ENCODE measurements around the gene BHLHE23.
"Not testable (repeated sequence)": the region's sequence is repeated elsewhere in the genome, so short reads cannot be mapped to it uniquely, and the experiment has no call there.

Gene BHLHE23

DNA sequence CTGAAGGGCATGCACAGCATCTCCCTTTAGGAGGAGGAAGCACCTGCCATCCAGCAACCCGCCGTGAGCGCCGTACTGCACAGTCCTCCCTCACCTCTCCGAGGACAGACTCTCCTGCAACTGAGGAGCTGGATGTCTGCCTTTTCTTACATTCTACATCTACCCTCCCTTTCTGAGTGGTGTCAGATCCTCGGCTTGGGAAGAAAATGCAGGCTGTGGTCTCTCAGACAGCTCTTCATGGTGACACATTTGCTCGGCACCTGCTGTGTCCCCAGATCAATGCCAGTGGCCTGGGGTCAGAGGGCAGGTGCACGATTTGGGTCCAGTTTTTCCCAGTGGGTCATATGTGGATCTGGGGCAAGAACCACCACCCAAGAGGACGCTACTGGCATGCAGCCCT lies 40.1 kb upstream of the BHLHE23 start:
- no peak overlapping the region for H3K27ac Mint-ChIP-seq
- no peak overlapping the region for H3K4me3 Mint-ChIP-seq
- DNase-seq (ENCODE audit: low spot score in 2 of 2) (no peak), ATAC-seq (no peak)
- H3K4me1 Mint-ChIP-seq: no peaks in the 10 kb centered on the region
- H3K9me3 Mint-ChIP-seq: no peaks in the 10 kb centered on the region
- peaks cover 6% of the 10 kb centered on the region for H3K36me3 Mint-ChIP-seq

DNA sequence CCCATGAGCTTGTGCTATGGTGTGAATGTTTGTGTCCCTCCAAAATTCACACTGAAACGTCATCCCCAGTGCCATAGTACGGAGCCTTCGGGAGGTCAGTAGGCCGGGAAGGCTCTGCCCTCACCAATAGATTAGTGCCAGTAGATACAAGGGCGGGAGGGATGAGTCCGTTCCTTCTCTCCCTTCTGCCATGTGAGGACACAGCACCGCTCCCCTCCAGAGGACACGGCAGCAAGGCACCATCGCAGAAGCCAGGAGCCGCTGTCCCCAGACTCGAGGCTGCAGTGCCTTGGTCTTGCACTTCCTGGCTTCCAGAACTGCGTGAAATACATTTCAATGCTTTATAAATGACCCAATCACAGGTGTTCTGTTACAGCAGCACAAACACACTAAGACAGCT lies 39.2 kb upstream of the BHLHE23 start:
- ATAC-seq (no peak), DNase-seq (ENCODE audit: low spot score in 2 of 2) (no peak)
- no peak overlapping the region for H3K27ac Mint-ChIP-seq
- no peaks in the 10 kb centered on the region for H3K4me1 Mint-ChIP-seq
- H3K36me3 Mint-ChIP-seq: peaks cover 6% of the 10 kb centered on the region
- H3K9me3 Mint-ChIP-seq: no peaks in the 10 kb centered on the region
- H3K4me3 Mint-ChIP-seq: no peak overlapping the region

DNA sequence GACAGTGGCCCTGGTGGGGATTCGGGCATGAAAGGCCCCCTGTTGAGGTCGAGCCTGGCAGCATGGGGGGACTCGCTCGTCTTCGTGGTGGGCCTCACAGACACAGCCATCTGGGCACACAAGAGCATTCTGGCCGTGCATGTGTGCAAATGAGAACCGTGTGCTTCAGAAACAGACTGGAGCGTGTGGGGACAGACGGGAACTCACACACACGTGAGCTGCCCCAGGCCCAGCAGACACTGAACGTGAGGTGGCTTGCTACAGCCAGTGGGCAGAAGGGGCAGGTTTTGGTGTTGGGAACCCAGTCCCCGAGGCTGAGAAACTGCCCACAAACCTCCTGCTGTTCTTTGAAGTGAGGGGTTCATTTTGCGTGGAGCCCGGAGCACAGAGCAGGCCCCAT lies 38.6 kb upstream of the BHLHE23 start:
- H3K9me3 Mint-ChIP-seq: no peaks in the 10 kb centered on the region
- no peak overlapping the region for H3K27ac Mint-ChIP-seq
- DNase-seq (ENCODE audit: low spot score in 2 of 2) (no peak), ATAC-seq (no peak)
- peaks cover 6% of the 10 kb centered on the region for H3K36me3 Mint-ChIP-seq
- no peaks in the 10 kb centered on the region for H3K4me1 Mint-ChIP-seq
- no peak overlapping the region for H3K4me3 Mint-ChIP-seq

DNA sequence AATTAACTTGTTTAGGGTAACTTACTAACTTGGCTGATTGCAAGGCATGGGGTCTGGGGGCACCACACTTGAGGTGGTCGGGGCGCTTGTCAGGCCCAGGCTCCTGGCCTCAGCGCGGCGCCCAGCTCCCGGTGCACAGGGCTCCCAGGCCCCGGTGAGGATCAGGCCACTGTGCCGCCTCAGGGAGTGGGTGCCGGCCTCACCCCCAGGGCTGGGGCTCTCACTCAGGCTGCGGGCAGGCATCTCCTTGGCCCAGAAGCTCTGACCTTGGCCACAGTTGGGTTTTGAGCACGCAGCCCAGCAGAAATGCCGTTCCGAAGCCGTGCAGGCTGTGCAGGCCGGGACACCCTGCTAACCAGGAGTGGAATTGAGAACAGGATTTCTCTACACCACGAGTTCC lies 37.8 kb upstream of the BHLHE23 start:
- H3K4me3 Mint-ChIP-seq: no peak overlapping the region
- peaks cover 6% of the 10 kb centered on the region for H3K36me3 Mint-ChIP-seq
- ATAC-seq (no peak), DNase-seq (ENCODE audit: low spot score in 2 of 2) (no peak)
- no peak overlapping the region for H3K27ac Mint-ChIP-seq
- H3K4me1 Mint-ChIP-seq: no peaks in the 10 kb centered on the region
- H3K9me3 Mint-ChIP-seq: no peaks in the 10 kb centered on the region

DNA sequence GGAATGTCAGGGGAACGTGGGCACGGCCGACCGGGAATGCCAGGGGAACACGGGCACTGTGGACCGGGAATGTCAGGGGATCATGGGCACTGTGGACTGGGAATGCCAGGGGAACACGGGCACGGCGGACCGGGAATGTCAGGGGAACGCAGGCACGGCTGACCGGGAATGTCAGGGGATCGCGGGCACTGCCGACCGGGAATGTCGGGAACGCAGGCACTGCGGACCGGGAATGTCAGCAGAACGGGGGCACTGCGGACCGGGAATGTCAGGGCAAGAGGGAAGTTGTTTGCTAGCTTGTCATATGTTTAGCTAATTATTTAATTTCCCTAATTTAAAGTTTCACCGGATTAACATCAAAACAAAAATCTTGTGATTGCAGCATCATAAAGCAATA lies 37.4 kb upstream of the BHLHE23 start:
- H3K27ac Mint-ChIP-seq: no peak overlapping the region
- DNase-seq (ENCODE audit: low spot score in 2 of 2) (no peak), ATAC-seq (no peak)
- H3K4me3 Mint-ChIP-seq: no peak overlapping the region
- H3K4me1 Mint-ChIP-seq: no peaks in the 10 kb centered on the region
- peaks cover 3% of the 10 kb centered on the region for H3K36me3 Mint-ChIP-seq
- no peaks in the 10 kb centered on the region for H3K9me3 Mint-ChIP-seq

DNA sequence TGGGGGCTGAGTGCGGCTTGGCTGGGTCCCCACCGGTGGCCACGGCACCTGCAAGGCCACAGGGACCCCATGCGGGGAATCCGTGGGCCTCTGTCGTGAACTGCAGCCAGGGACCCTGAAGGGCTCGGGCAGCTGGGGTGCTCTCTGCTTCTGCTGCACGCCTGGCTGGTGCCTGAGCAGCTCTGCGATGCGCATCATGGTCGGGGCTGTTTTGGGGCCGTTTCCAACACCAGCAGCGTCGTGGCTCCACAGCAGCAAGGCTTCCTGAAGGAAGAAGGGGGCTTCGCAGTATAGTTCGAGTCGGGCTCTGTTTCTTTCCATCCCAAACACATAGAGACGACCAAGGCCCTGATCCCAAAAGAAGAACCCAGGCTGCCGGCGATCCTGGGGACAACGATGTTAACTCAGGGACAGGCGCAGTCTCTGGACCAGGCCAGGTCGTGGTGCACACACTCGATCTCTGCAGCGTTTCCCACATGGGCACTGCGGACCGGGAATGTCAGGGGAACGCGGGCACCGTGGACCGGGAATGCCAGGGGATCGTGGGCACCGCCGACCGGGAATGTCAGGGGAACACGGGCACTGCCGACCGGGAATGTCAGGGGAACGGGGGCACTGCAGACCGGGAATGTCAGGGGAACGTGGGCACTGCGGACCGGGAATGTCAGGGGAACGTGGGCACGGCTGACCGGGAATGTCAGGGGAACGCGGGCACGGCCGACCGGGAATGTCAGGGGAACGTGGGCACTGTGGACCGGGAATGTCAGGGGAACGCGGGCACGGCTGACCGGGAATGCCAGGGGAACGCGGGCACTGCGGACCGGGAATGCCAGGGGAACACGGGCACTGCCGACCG lies 36.8 kb upstream of the BHLHE23 start:
- DNase-seq (ENCODE audit: low spot score in 2 of 2): no peak
- no peak for ATAC-seq
- Mint-ChIP-seq H3K9me3 (no peaks in the 10 kb centered on the region), H3K4me3 (no peak overlapping the region), H3K36me3 (no peaks in the 10 kb centered on the region), H3K4me1 (no peaks in the 10 kb centered on the region), H3K27ac (no peak overlapping the region)

DNA sequence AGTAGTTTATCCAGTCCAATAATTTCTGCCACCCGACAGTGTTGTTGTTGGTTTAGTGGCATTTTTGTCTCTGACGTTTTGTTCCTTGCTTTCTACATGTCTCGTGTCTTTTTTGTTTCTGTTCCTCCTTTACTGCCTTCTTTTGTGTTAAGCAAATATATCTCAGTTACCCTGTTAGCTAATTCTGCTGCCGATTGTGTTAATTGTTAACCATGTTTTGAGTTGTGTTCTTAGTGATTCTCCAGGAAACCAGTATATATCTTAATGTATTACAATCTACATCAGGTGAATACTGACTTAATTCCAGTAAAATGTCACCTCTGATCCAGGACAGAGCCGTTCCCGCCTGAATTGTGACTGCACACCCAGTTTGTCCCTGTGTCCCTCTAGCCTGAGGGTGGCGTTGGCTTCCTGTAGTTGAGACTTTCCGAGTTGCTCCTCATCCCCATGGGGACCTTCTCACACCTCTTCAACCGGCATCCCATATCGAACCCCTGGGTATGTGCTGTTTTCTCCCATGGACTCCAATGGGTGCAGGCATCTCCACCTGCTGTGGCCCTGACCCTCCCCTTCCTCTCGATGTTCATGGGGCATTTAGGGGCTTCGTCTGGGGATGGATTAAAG lies 35.8 kb upstream of the BHLHE23 start:
- H3K4me3 Mint-ChIP-seq: no peak overlapping the region
- H3K4me1 Mint-ChIP-seq: no peaks in the 10 kb centered on the region
- DNase-seq (ENCODE audit: low spot score in 2 of 2) (no peak), ATAC-seq (no peak)
- no peaks in the 10 kb centered on the region for H3K36me3 Mint-ChIP-seq
- no peaks in the 10 kb centered on the region for H3K9me3 Mint-ChIP-seq
- no peak overlapping the region for H3K27ac Mint-ChIP-seq

DNA sequence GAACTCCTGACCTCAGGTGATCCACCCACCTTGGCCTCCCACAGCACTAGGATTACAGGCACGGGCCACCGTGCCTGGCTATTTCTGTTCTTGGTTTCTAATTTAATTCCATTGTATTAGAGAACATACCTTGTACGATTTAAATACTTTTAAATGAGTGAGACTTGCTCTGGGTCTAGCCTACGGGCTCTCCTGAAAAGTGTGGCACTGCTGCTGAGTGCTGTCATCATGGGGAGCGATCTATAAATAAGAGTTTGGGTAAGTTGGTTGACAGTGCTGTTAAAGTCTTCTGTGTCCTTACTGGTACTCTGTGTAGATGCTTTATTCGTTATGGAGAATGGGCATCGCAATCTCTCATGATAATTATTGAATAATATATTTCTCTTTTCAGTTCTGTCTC lies 35.0 kb upstream of the BHLHE23 start:
- Mint-ChIP-seq H3K9me3 (no peaks in the 10 kb centered on the region), H3K36me3 (no peaks in the 10 kb centered on the region), H3K4me1 (no peaks in the 10 kb centered on the region), H3K4me3 (no peak overlapping the region), H3K27ac (no peak overlapping the region)
- no peak for ATAC-seq
- no peak for DNase-seq (ENCODE audit: low spot score in 2 of 2)

DNA sequence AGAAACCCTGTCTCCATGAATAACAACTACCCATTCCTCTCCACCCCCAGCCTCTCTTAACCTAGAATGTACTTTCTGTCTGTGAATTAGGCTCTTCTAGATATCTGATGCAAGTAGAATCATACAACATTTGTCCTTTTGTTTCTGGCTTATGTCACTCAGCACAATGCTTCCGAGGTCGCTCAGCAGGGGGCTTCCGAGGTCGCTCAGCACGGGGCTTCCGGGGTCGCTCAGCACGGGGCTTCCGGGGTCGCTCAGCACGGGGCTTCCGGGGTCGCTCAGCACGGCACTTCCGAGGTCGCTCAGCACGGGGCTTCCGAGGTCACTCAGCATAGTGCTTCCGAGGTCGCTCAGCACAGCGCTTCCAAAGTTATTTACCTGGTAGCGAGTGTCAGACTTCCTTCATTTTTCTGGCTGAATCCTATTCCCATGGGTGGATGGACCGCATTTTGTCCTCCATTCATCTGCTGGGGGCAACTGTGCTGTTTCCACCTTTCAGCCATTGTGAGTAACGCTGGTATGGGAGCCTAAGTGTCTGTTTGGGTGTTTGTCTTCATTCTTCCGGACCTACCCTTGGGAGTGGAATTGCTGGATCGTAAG lies 31.0 kb upstream of the BHLHE23 start:
- Mint-ChIP-seq H3K4me1 (peaks cover 6% of the 10 kb centered on the region), H3K36me3 (no peaks in the 10 kb centered on the region), H3K4me3 (no peak overlapping the region), H3K9me3 (no peaks in the 10 kb centered on the region), H3K27ac (no peak overlapping the region)
- ATAC-seq (no peak), DNase-seq (ENCODE audit: low spot score in 2 of 2) (no peak)

DNA sequence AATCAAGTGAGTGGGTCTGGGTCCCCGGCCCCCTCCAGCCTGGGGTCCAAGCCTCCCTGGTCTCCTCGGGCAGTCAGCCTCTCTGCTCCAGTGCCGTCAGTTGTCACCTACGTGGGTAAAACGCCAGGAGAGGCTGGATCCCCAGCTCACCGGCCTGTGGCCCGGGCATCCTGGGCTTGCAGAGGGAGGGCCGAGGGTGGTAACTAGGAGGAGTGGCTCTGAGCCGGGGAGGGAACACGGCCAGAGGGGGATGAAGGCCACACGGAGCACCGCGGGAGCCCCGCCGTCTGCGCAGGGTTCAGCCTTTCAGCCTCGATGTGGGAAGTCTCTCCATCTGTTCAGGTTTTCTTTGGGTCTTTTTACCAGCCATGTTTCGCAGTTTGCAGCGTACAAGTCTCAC lies 29.5 kb upstream of the BHLHE23 start:
- Mint-ChIP-seq H3K36me3 (no peaks in the 10 kb centered on the region), H3K27ac (no peak overlapping the region), H3K9me3 (no peaks in the 10 kb centered on the region), H3K4me1 (peaks cover 8% of the 10 kb centered on the region), H3K4me3 (no peak overlapping the region)
- no peak for DNase-seq (ENCODE audit: low spot score in 2 of 2)
- no peak for ATAC-seq

DNA sequence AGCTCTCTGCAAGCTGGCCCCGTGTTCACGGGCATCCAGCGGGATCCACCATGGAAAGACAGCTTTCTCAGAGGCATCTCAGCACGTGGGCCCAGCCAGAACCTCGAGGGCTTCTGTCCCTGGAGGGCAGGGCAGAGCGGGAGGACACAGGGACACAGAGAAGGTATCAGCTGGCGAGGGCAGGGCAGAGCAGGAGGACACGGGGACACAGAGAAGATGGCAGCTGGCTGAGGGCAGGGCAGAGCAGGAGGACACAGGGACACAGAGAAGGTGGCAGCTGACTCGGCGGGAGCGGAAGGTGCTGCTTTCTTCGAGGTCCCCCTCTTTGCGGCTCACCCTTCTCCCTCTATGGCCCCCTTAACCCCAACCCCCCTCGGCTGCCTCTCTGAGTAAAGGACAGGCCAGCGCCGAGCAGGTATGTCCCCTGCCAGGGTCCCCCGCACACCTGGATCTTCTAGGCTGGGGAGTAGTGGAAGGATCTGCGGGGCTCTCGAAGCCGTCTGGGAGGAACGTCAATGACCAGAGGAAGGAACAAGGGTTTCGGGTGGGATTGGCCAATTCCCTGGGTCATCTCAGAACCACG lies 28.9 kb upstream of the BHLHE23 start:
- H3K4me3 Mint-ChIP-seq: no peak overlapping the region
- no peaks in the 10 kb centered on the region for H3K36me3 Mint-ChIP-seq
- ATAC-seq (peak; percentile 24), DNase-seq (ENCODE audit: low spot score in 2 of 2) (no peak)
- no peaks in the 10 kb centered on the region for H3K9me3 Mint-ChIP-seq
- H3K27ac Mint-ChIP-seq: no peak overlapping the region
- H3K4me1 Mint-ChIP-seq: peaks cover 8% of the 10 kb centered on the region

DNA sequence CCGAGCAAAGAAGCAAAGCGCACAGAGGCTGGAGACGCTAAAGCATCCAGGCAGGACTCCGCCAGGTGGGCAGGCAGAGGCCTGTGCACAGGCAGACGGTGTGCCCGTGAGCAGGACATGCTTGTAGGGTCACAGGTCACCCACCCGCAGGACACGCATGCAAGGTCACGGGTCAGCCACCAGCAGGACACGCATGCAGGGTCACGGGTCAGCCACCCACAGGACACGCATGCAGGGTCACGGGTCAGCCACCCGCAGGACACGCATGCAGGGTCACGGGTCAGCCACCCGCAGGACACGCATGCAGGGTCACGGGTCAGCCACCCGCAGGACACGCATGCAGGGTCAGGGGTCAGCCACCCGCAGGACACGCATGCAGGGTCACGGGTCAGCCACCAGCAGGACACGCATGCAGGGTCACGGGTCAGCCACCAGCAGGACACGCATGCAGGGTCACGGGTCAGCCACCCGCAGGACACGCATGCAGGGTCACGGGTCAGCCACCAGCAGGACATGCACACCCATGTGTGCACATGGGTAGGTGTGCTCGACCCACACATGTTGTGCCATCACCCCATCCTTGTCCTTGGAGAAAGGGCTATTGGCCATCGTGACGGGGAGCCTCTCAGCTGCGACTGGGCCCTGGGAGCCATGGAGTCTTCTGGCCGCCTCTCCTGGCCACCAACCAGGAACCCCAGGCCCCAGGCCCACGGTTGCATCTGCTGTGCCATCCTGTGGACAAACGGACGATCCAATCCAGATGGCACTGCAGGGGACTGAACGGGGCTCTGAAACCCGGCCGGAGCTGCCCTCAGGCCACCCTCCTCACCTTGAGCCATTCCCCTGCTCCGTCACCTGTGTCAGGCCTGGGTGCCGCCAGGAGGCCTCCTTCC lies 28.2 kb upstream of the BHLHE23 start:
- not testable (repeated sequence) for ATAC-seq; H3K27ac Mint-ChIP-seq; H3K9me3 Mint-ChIP-seq; H3K4me1 Mint-ChIP-seq; DNase-seq (ENCODE audit: low spot score in 2 of 2); H3K36me3 Mint-ChIP-seq; H3K4me3 Mint-ChIP-seq

DNA sequence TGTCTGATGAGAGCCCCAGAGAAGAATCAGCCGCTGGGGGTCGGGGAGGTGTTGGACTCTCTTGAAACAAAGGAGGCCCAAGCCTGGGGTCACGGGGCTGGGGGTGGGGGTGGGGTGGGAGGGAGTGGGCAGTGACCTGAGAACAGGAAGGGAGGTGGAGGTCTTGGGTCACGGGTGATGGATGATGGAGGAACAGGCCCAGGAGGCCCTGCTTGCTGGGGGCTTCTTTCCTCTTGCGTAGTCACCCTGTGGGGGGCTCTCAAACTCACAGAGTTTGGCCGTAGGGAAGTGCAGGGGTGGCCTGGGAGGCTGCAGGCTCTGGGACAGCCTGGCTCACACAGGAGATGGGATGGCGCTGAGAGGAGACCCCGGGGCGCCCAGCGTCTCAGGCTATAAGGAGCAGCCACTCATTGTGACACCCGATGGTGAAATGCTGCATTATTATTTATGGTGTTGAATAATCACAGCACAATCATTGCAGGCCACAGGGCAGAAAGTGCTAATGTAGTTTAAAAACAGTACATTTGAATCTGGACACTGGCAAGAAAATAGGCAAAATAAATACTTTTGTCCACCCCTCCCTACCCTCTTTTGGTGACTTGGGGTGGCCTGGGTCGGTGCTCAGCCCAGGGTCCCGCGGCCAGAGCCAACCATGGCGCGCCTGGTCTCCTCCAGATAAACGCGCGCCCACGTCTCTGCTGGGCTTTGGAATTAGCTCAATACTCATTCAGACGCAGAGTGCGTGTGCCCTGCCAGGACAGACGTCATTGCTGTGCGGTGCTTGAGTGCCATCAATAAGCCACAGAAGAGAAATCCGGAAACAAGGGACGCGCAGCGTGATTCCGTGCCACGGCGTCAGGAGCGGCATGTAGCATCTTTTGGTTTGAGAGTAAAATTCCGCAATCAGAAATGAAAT lies 27.3 kb upstream of the BHLHE23 start:
- Mint-ChIP-seq H3K36me3 (no peaks in the 10 kb centered on the region), H3K4me1 (peaks cover 8% of the 10 kb centered on the region), H3K4me3 (no peak overlapping the region), H3K27ac (no peak overlapping the region), H3K9me3 (no peaks in the 10 kb centered on the region)
- ATAC-seq: no peak
- no peak for DNase-seq (ENCODE audit: low spot score in 2 of 2)

Measured in stimulated activated effector memory CD8-positive, alpha-beta T cell treated with anti-CD3 and anti-CD28 coated beads, Interleukin-12 subunit alpha, Interleukin-12 subunit beta, amount 100 ng/mL, for 72 hours (primary cell).